ENCODE measurements around the gene TRIM14.

DNA sequence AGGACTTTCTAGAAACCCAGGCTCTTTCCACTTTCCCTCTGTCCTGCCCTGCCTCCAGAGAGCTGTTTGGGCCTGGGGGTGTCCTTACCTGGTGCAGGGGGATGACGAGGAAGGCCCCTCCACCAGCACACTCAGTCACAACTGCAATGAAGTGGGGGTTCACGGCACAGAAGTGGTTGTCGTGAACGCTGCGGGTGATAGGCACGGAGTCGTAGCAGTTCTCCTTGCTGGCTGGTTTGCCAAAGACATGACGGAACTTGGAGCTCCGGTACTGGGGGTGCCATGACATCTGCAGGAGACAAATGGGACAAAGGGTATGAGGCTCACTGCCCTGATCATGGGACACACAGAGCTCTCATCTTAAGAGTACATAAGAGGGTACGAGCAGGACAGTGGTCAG is 38.4 kb upstream of the TRIM14 start:
- no peak for TF ChIP-seq SP1 (IDR thresholded peaks at IDR 0.05)
- TF ChIP-seq ZNF384 (IDR thresholded peaks at IDR 0.05) = no peak
- TF ChIP-seq FOXK2 (IDR thresholded peaks at IDR 0.05) = no peak
- no peak for TF ChIP-seq BHLHE40 (IDR thresholded peaks at IDR 0.05; ENCODE audit: borderline replicate concordance)
- no peak for TF ChIP-seq ELF4 (IDR thresholded peaks at IDR 0.05)
- no peak for TF ChIP-seq FOXM1 (IDR thresholded peaks at IDR 0.05; ENCODE audit: borderline replicate concordance)
- no peak for TF ChIP-seq NFRKB (IDR thresholded peaks at IDR 0.05)
- no peak for TF ChIP-seq CTBP1 (IDR thresholded peaks at IDR 0.05; ENCODE audit: borderline replicate concordance)

Measured in HEK293T (cell line).